GM06990 (cell line): Measurements from ENCODE around the gene PHYHD1.

Experiments
- DNase-seq: peaks from one replicate; pipeline ENCODE4 v3.0.0-alpha.2; 2011; ENCODE audit not compliant: insufficient read length; ENCODE audit errors: extremely low read depth
- H3K27me3 ChIP-seq: replicated peaks from 2 replicates; pipeline ENCODE4 v1.6.0; 2011; ENCODE audit warnings: low read length; ENCODE audit not compliant: control insufficient read depth, insufficient read depth
- H3K36me3 ChIP-seq: 2 replicates; pipeline ENCODE4 v1.5.1; 2011; ENCODE audit warnings: low read length; ENCODE audit not compliant: control insufficient read depth, insufficient read depth
- H3K4me3 ChIP-seq: replicated peaks from 2 replicates; pipeline ENCODE4 v1.5.1; 2011; ENCODE audit warnings: low read depth, mild to moderate bottlenecking, control low read depth, low read length
- CTCF ChIP-seq: IDR thresholded peaks from 2 replicates; pipeline ENCODE4 v1.5.1; 2011; ENCODE audit warnings: low read length, control low read depth, mild to moderate bottlenecking, inconsistent platforms; ENCODE audit not compliant: insufficient read depth, poor library complexity, severe bottlenecking

The PHYHD1 gene

GRCh38 chr9:128928624-128929023 lies 7.8 kb downstream of the PHYHD1 start:
- no peak overlapping the region for H3K4me3 ChIP-seq
- DNase-seq = no peak
- no peaks in the 10 kb centered on the region for H3K27me3 ChIP-seq
- H3K36me3 ChIP-seq = no peaks in the 10 kb centered on the region
- no peak for TF ChIP-seq CTCF

- Histone ChIP-seq H3K4me3 (no peak overlapping the region), H3K27me3 (no peaks in the 10 kb centered on the region), H3K36me3 (no peaks in the 10 kb centered on the region)
- no peak for TF ChIP-seq CTCF
- no peak for DNase-seq
Observed at GRCh38 chr9:128929560-128929959, 8.8 kb downstream of the PHYHD1 start.

- no peak for DNase-seq
- Histone ChIP-seq H3K27me3 (no peaks in the 10 kb centered on the region), H3K36me3 (no peaks in the 10 kb centered on the region), H3K4me3 (no peak overlapping the region)
- no peak for TF ChIP-seq CTCF
Observed at GRCh38 chr9:128933731-128934130, 12.9 kb downstream of the PHYHD1 start.

GRCh38 chr9:128936171-128936865 lies 15.5 kb downstream of the PHYHD1 start:
- TF ChIP-seq CTCF = no peak
- Histone ChIP-seq H3K4me3 (no peak overlapping the region), H3K27me3 (no peaks in the 10 kb centered on the region), H3K36me3 (no peaks in the 10 kb centered on the region)
- DNase-seq = no peak

GRCh38 chr9:128937310-128938165 lies 16.8 kb downstream of the PHYHD1 start:
- no peaks in the 10 kb centered on the region for H3K36me3 ChIP-seq
- no peak for DNase-seq
- no peak overlapping the region for H3K4me3 ChIP-seq
- TF ChIP-seq CTCF = no peak
- no peaks in the 10 kb centered on the region for H3K27me3 ChIP-seq
